Astrocyte (in vitro differentiated cells and primary cell): ENCODE measurements around the gene XRCC5.

Experiments
- EZH2 ChIP-seq: IDR thresholded peaks from 2 replicates; pipeline ENCODE4 v1.6.1; 2012; ENCODE audit warnings: mild to moderate bottlenecking, low read length, inconsistent platforms; ENCODE audit not compliant: insufficient read depth
- TF ChIP-seq, protein P1 (sequence below): IDR thresholded peaks from 2 replicates; pipeline ENCODE4 v1.5.1; 2011; ENCODE audit warnings: low read depth, mild to moderate bottlenecking, inconsistent platforms, low read length, moderate library complexity; ENCODE audit not compliant: insufficient read depth

DNA sequence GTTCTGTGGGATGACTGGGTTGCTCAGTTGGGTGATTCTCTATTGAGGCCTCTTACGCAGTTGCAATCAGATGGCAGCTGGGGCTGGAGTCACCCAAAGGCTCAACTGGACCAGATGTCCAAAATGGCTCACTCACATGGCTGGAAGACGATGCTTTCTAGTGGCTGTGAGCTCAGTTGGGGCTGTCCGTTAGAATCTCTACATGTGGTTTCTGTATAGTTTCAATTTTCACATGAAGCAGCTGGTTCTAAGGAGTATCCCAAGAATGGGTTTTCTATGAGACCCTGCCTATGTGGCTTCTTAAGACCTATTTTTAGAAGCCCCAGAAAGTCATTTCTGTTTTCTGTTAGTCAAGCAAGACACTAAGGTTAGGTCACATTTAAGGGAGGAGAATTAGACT is 4.4 kb downstream of the XRCC5 start:
- TF ChIP-seq, protein P1, sequence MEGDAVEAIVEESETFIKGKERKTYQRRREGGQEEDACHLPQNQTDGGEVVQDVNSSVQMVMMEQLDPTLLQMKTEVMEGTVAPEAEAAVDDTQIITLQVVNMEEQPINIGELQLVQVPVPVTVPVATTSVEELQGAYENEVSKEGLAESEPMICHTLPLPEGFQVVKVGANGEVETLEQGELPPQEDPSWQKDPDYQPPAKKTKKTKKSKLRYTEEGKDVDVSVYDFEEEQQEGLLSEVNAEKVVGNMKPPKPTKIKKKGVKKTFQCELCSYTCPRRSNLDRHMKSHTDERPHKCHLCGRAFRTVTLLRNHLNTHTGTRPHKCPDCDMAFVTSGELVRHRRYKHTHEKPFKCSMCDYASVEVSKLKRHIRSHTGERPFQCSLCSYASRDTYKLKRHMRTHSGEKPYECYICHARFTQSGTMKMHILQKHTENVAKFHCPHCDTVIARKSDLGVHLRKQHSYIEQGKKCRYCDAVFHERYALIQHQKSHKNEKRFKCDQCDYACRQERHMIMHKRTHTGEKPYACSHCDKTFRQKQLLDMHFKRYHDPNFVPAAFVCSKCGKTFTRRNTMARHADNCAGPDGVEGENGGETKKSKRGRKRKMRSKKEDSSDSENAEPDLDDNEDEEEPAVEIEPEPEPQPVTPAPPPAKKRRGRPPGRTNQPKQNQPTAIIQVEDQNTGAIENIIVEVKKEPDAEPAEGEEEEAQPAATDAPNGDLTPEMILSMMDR, result no peak
- TF ChIP-seq EZH2, result no peak
